Muscle of arm (tissue), 12 donors: Measurements from ENCODE around the gene LCORL. TPM values are rescaled to one million over a fixed set of nuclear protein-coding genes. Genes with fewer than 3 reads are reported as not detected.

Experiments used
- polyA plus RNA-seq, 12 donors: library from polyadenylated mRNA; unstranded; fragments of 120-200 nt; gene quantifications; one replicate each; pipeline ENCODE4 v1.2.1, GENCODE V29; 2013; ENCODE audit not compliant: insufficient read length in 12 of 12

LCORL gene
- polyA plus RNA-seq, 12 donors, result 10.4 to 14.7 (median 12.4) TPM; not detected in 1

Other genes with a start within 250 kb of the LCORL start
- gene FAM184B, start 240.1 kb downstream of the LCORL start, polyA plus RNA-seq, result 1 to 10 TPM in 10 of 12 donors, not detected in 2; 1.8 to 8.3 (median 5.1) TPM
- 10 to 100 TPM in 11 of 12 donors, not detected in 1; 18.9 to 59.0 (median 33.9) TPM for gene DCAF16, start 211.0 kb downstream of the LCORL start, polyA plus RNA-seq
- 10 to 100 TPM in 10 of 12 donors, 1 to 10 TPM in 1, not detected in 1; 8.1 to 24.6 (median 17.3) TPM for gene NCAPG, start 210.8 kb downstream of the LCORL start, polyA plus RNA-seq